Measurements from ENCODE around the gene PCID2. TPM values are rescaled to one million over a fixed set of nuclear protein-coding genes. Genes with fewer than 3 reads are reported as not detected.

The PCID2 gene
- total and polyA plus RNA-seq, 2 of the 13 experiments (the other 11 are each of a cell fraction or from before 2014, with no cell fraction given) = 65.0 to 111 TPM

DNA sequence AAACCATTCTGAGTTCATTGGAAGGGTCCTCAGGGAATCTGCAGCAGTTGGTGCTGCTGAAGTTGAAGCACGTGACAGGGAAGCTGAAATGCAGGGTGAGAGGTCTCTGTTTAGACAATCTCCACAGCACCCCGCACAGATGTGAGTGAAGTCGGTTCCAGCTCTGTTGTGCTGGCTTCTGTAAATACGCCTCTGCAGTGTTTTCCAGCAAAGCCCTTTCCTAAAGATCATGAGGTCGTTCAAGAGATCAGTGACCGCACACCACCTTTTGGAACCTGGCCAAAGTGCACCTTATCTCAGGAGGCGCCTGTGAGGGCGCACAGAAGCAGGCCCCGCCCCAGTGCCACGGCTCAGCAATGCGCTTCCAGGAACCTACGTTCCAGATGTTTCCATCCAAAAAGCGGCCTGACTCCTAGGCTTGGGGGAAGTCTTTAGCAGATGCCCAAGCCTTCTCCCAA, 11.7 kb upstream of the PCID2 start (continued):
- TF ChIP-seq FOXK1 (CRISPR knock-in tag; IDR thresholded peaks at IDR 0.05; ENCODE audit: borderline replicate concordance, low read depth) (peak; percentile 77; the same call in 1 of the 2 replicates), SCMH1 (CRISPR knock-in tag; IDR thresholded peaks at IDR 0.05; ENCODE audit: borderline replicate concordance) (no peak), NR3C1 (CRISPR knock-in tag; IDR thresholded peaks at IDR 0.05) (no peak), NR2F6 (IDR thresholded peaks at IDR 0.05) (peak; percentile 90), NR2F6 (CRISPR knock-in tag; IDR thresholded peaks at IDR 0.05) (peak; percentile 90), ZMAT3 (CRISPR knock-in tag; conservative IDR thresholded peaks at IDR 0.05) (0 out of 2 replicates have a peak, but pooled peaks have one; percentile 31), ZNF572 (CRISPR knock-in tag; IDR thresholded peaks at IDR 0.05) (no peak), ZNF230 (CRISPR knock-in tag; IDR thresholded peaks at IDR 0.05) (no peak), TFDP2 (CRISPR knock-in tag; IDR thresholded peaks at IDR 0.05) (no peak), ZSCAN25 (CRISPR knock-in tag; IDR thresholded peaks at IDR 0.05) (peak; percentile 47; the same call in 1 of the 2 replicates), YY1 (IDR thresholded peaks at IDR 0.05; ENCODE audit: insufficient read depth, insufficient replicate concordance, low read depth, low read length) (no peak), ZNF883 (CRISPR knock-in tag; IDR thresholded peaks at IDR 0.05; ENCODE audit: not compliant biosample characterization) (no peak), ZNF597 (CRISPR knock-in tag; IDR thresholded peaks at IDR 0.05) (no peak), SIN3A (IDR thresholded peaks at IDR 0.05; ENCODE audit: borderline replicate concordance, low read depth, low read length) (0 out of 2 replicates have a peak, but pooled peaks have one; percentile 29), HNRNPL (IDR thresholded peaks at IDR 0.05; ENCODE audit: low read depth, low read length) (no peak), ZNF333 (CRISPR knock-in tag; IDR thresholded peaks at IDR 0.05; ENCODE audit: borderline replicate concordance) (no peak), ZFY (CRISPR knock-in tag; IDR thresholded peaks at IDR 0.05) (no peak), ZNF720 (CRISPR knock-in tag; IDR thresholded peaks at IDR 0.05) (no peak), MED13 (CRISPR knock-in tag; IDR thresholded peaks at IDR 0.05) (no peak), BHLHE40 (IDR thresholded peaks at IDR 0.05; ENCODE audit: low read length) (peak; percentile 87), CBX5 (CRISPR knock-in tag; IDR thresholded peaks at IDR 0.05; ENCODE audit: borderline replicate concordance) (no peak)
- TF ChIP-seq, protein P1, sequence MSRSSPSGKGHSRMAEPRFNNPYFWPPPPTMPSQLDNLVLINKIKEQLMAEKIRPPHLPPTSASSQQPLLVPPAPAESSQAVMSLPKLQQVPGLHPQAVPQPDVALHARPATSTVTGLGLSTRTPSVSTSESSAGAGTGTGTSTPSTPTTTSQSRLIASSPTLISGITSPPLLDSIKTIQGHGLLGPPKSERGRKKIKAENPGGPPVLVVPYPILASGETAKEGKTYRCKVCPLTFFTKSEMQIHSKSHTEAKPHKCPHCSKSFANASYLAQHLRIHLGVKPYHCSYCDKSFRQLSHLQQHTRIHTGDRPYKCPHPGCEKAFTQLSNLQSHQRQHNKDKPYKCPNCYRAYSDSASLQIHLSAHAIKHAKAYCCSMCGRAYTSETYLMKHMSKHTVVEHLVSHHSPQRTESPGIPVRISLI (CRISPR knock-in tag; IDR thresholded peaks at IDR 0.05; ENCODE audit: borderline replicate concordance) = no peak
- TF ChIP-seq, protein P2, sequence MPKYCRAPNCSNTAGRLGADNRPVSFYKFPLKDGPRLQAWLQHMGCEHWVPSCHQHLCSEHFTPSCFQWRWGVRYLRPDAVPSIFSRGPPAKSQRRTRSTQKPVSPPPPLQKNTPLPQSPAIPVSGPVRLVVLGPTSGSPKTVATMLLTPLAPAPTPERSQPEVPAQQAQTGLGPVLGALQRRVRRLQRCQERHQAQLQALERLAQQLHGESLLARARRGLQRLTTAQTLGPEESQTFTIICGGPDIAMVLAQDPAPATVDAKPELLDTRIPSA (CRISPR knock-in tag; IDR thresholded peaks at IDR 0.05; ENCODE audit: borderline replicate concordance) = no peak
- TF ChIP-seq, protein P3, sequence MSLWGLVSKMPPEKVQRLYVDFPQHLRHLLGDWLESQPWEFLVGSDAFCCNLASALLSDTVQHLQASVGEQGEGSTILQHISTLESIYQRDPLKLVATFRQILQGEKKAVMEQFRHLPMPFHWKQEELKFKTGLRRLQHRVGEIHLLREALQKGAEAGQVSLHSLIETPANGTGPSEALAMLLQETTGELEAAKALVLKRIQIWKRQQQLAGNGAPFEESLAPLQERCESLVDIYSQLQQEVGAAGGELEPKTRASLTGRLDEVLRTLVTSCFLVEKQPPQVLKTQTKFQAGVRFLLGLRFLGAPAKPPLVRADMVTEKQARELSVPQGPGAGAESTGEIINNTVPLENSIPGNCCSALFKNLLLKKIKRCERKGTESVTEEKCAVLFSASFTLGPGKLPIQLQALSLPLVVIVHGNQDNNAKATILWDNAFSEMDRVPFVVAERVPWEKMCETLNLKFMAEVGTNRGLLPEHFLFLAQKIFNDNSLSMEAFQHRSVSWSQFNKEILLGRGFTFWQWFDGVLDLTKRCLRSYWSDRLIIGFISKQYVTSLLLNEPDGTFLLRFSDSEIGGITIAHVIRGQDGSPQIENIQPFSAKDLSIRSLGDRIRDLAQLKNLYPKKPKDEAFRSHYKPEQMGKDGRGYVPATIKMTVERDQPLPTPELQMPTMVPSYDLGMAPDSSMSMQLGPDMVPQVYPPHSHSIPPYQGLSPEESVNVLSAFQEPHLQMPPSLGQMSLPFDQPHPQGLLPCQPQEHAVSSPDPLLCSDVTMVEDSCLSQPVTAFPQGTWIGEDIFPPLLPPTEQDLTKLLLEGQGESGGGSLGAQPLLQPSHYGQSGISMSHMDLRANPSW (CRISPR knock-in tag; IDR thresholded peaks at IDR 0.05; ENCODE audit: borderline replicate concordance) = peak; percentile 39; the same call in 1 of the 2 replicates

Measured in HepG2 (cell line).